A549 (cell line): ENCODE results near the gene INTS15. TPM values are rescaled to one million over a fixed set of nuclear protein-coding genes. Genes with fewer than 3 reads are reported as not detected.

ENCODE experiments used
- ATAC-seq, 2 experiments: fragments of 200-7000 bp in 1 of 2; fragments of >200 bp in 1 of 2; cut with Nextera tagmentation in 1 of 2; cut with Tn5 transposase in 1 of 2; 3 replicates each; pipeline versions ENCODE4 v1.8.0 to v1.9.1; 2018 to 2020; ENCODE audit warnings: mild to moderate bottlenecking in 1 of 2, moderate library complexity in 1 of 2
- CTCF ChIA-PET: fragments of 300-600 bp; sonication (Branson Sonifier 250); formaldehyde crosslinking; extraction: SDS; loops from one replicate; lab custom pipeline; 2021; ENCODE audit warnings: antibody characterized with exemption, inconsistent platforms; lab: Yijun Ruan, JAX
- POLR2A ChIA-PET: fragments of 350-600 bp; formaldehyde crosslinking; extraction: SDS; loops from one replicate; lab custom pipeline; 2021; ENCODE audit warnings: antibody characterized with exemption, inconsistent platforms; lab: Yijun Ruan, JAX
- DNase-seq, 2 experiments: peaks; one replicate each; pipeline versions ENCODE4 v3.0.0 to v3.0.0-alpha.2; 2011 to 2016; ENCODE audit warnings: low read depth in 1 of 2, low spot score in 1 of 2
- FAIRE-seq: peaks from 2 replicates; lab custom pipeline; 2011; peaks lifted over from hg19 to GRCh38; lab: Jason Lieb, UNC
- H3K27ac ChIP-seq, 2 experiments: fragments of >200 bp; sonication (Bioruptor Twin); formaldehyde crosslinking; 3 replicates each; pipeline ENCODE4 v1.5.1; 2016 to 2017
- H3K4me1 ChIP-seq: fragments of >200 bp; sonication (Bioruptor Twin); formaldehyde crosslinking; 3 replicates; pipeline ENCODE4 v1.6.1; 2016
- H3K4me2 ChIP-seq: fragments of >200 bp; sonication (Bioruptor Twin); formaldehyde crosslinking; 3 replicates; pipeline ENCODE4 v1.6.1; 2016
- H3K4me3 ChIP-seq: fragments of >200 bp; sonication (Bioruptor Twin); formaldehyde crosslinking; 3 replicates; pipeline ENCODE4 v1.5.1; 2016
- H3K9me3 ChIP-seq: fragments of >200 bp; sonication (Bioruptor Twin); formaldehyde crosslinking; 3 replicates; pipeline ENCODE4 v1.6.1; 2016
- CBX2 ChIP-seq: fragments of 200-600 bp; sonication (generic); IDR thresholded peaks from 2 replicates; pipeline ENCODE4 v1.6.1; 2016; ENCODE audit warnings: low read depth, mild to moderate bottlenecking, borderline replicate concordance
- CEBPB ChIP-seq, 2 experiments: fragments of >200 bp in 1 of 2; sonication (Bioruptor Twin) in 1 of 2; formaldehyde crosslinking in 1 of 2; IDR thresholded peaks; 2 replicates each; pipeline ENCODE4 v1.6.1; 2012 to 2016
- CHD2 ChIP-seq: fragments of 150-350 bp; IDR thresholded peaks from 2 replicates; pipeline ENCODE4 v1.6.1; 2014; ENCODE audit warnings: low read length; ENCODE audit not compliant: partially characterized antibody
- CTCF ChIP-seq: fragments of >200 bp; sonication (Bioruptor Twin); formaldehyde crosslinking; IDR thresholded peaks from 3 replicates; pipeline ENCODE4 v1.5.1; 2016
- ELK1 ChIP-seq: fragments of 150-350 bp; IDR thresholded peaks from 2 replicates; pipeline ENCODE4 v1.6.1; 2014; ENCODE audit warnings: low read depth, mild to moderate bottlenecking, low read length
- ESRRA ChIP-seq: fragments of 150-350 bp; IDR thresholded peaks from 2 replicates; pipeline ENCODE4 v1.6.1; 2014; ENCODE audit warnings: mild to moderate bottlenecking, low read length, borderline replicate concordance
- FOSB ChIP-seq: fragments of 250-450 bp; sonication (Bioruptor Pico); IDR thresholded peaks from 2 replicates; pipeline ENCODE4 v1.5.0; 2020; ENCODE audit warnings: mild to moderate bottlenecking, moderate library complexity
- GATA3 ChIP-seq: IDR thresholded peaks from 2 replicates; pipeline ENCODE4 v1.6.1; 2012; ENCODE audit warnings: borderline replicate concordance
- HDAC2 ChIP-seq: fragments of 200-600 bp; sonication (generic); IDR thresholded peaks from 2 replicates; pipeline ENCODE4 v1.6.1; 2016
- HOXA7 ChIP-seq: fragments of 250-450 bp; sonication (Bioruptor Pico); IDR thresholded peaks from 2 replicates; pipeline ENCODE4 v1.5.0; 2020; ENCODE audit warnings: mild to moderate bottlenecking, moderate library complexity
- HOXB13 ChIP-seq: fragments of 250-450 bp; sonication (Bioruptor Pico); IDR thresholded peaks from 2 replicates; pipeline ENCODE4 v1.5.0; 2020; ENCODE audit warnings: low read depth, mild to moderate bottlenecking, moderate library complexity
- HOXB5 ChIP-seq: fragments of 250-450 bp; sonication (Bioruptor Pico); IDR thresholded peaks from 2 replicates; pipeline ENCODE4 v1.5.0; 2020; ENCODE audit warnings: mild to moderate bottlenecking, moderate library complexity
- JUNB ChIP-seq: fragments of >200 bp; sonication (Bioruptor Twin); formaldehyde crosslinking; IDR thresholded peaks from 2 replicates; pipeline ENCODE4 v1.6.1; 2016
- NFE2L2 ChIP-seq: fragments of 150-350 bp; conservative IDR thresholded peaks from 2 replicates; pipeline ENCODE4 v1.6.1; 2014; ENCODE audit warnings: low read length
- NPAS2 ChIP-seq: fragments of 250-450 bp; sonication (Bioruptor Pico); IDR thresholded peaks from 2 replicates; pipeline ENCODE4 v1.8.0; 2022; ENCODE audit warnings: mild to moderate bottlenecking, moderate library complexity, borderline replicate concordance
- NR3C1 ChIP-seq: fragments of >200 bp; sonication (Bioruptor Twin); formaldehyde crosslinking; IDR thresholded peaks from 3 replicates; pipeline ENCODE4 v1.6.1; 2017
- PHF8 ChIP-seq: fragments of 200-600 bp; sonication (generic); IDR thresholded peaks from 2 replicates; pipeline ENCODE4 v1.6.1; 2016; ENCODE audit warnings: low read depth, mild to moderate bottlenecking, antibody characterized with exemption, moderate library complexity, borderline replicate concordance
- RAD21 ChIP-seq, 2 experiments: fragments of >200 bp in 1 of 2; sonication (Bioruptor Twin) in 1 of 2; formaldehyde crosslinking in 1 of 2; IDR thresholded peaks in 1 of 2; conservative IDR thresholded peaks in 1 of 2; 2 replicates in 1 of 2; 3 replicates in 1 of 2; pipeline ENCODE4 v1.6.1; 2012 to 2018; ENCODE audit warnings: inconsistent platforms in 1 of 2
- RCOR1 ChIP-seq: fragments of 150-350 bp; IDR thresholded peaks from 2 replicates; pipeline ENCODE4 v1.6.1; 2014; ENCODE audit warnings: antibody characterized with exemption, low read length, low read depth
- REST ChIP-seq: fragments of 200-600 bp; sonication (generic); IDR thresholded peaks from 2 replicates; pipeline ENCODE4 v1.6.1; 2016; ENCODE audit warnings: antibody characterized with exemption, mild to moderate bottlenecking, moderate library complexity
- RFX5 ChIP-seq: fragments of 450-650 bp; IDR thresholded peaks from 2 replicates; pipeline ENCODE4 v1.7.1; 2014; ENCODE audit warnings: antibody characterized with exemption, mild to moderate bottlenecking, moderate library complexity
- SREBF2 ChIP-seq: fragments of 450-650 bp; IDR thresholded peaks from 2 replicates; pipeline ENCODE4 v1.6.1; 2014; ENCODE audit warnings: mild to moderate bottlenecking, moderate library complexity
- TFCP2L1 ChIP-seq: fragments of 250-450 bp; sonication (Bioruptor Pico); IDR thresholded peaks from 2 replicates; pipeline ENCODE4 v1.5.0; 2021; ENCODE audit warnings: mild to moderate bottlenecking
- ZC3H11A ChIP-seq: fragments of 450-650 bp; IDR thresholded peaks from 2 replicates; pipeline ENCODE4 v1.6.1; 2014; ENCODE audit warnings: antibody characterized with exemption, mild to moderate bottlenecking
- ZSCAN20 ChIP-seq: fragments of 250-450 bp; sonication (Bioruptor Pico); IDR thresholded peaks from 2 replicates; pipeline ENCODE4 v1.8.0; 2022; ENCODE audit warnings: mild to moderate bottlenecking, moderate library complexity
- WGBS: methylation state at CpG from one replicate; pipeline ENCODE4 v1.1.6; 2017; ENCODE audit errors: missing lambda C conversion rate; 5-methylcytosine and 5-hydroxymethylcytosine counted together
- polyA plus RNA-seq, 4 experiments: library from polyadenylated mRNA; depleted of rRNA in 3 of 4; stranded (reverse); fragments of >200 nt; fragmentation: RNase III in 1 of 4; extraction: RNeasy Plus Mini Kit Qiagen cat#74134 plus additional on column Dnase treatment in 1 of 4; gene quantifications; 2 replicates in 3 of 4; 3 replicates in 1 of 4; pipeline ENCODE4 v1.2.3, GENCODE V29; 2011 to 2017
- TF ChIP-seq, protein P1 (sequence below): fragments of >200 bp; sonication (Bioruptor Twin); formaldehyde crosslinking; IDR thresholded peaks from 2 replicates; pipeline ENCODE4 v1.6.1; 2016
- TF ChIP-seq, protein P2 (sequence below): fragments of >200 bp; sonication (Bioruptor Twin); formaldehyde crosslinking; IDR thresholded peaks from 3 replicates; pipeline ENCODE4 v1.6.1; 2016

INTS15 gene
- polyA plus RNA-seq, 2 of the 4 experiments (the other 2 are of a cell fraction) = 14.7 to 23.4 TPM

GRCh38 chr7:6608081-6608480 is 18.3 kb downstream of the INTS15 start (continued):
- TF ChIP-seq JUNB = no peak
- TF ChIP-seq NPAS2 (CRISPR knock-in tag) = no peak
- no peak for TF ChIP-seq SREBF2
- TF ChIP-seq ZC3H11A = no peak
- TF ChIP-seq, all 56 proteins: peak for 0

DNA sequence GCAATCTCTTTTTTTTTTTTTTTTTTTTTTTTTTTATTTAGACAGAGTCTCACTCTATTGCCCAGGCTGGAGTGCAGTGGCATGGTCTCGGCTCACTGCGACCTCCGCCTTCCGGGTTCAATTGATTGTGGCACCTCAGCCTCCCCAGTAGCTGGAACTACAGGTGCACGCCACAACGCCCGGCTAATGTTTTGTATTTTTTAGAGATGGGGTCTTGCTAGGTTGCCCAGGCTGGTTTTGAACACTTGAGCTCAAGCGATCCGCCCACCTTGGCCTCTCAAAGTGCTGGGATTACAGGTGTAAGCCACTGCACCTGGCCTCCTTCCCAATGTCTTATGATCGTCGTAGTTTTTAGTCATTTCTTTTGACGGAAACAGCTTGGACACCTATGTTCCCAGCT is 19.0 kb downstream of the INTS15 start:
- no peaks in the 10 kb centered on the region for H3K4me1 ChIP-seq
- no peak overlapping the region for H3K4me3 ChIP-seq
- no peaks in the 10 kb centered on the region for H3K9me3 ChIP-seq
- ChIA-PET CTCF (interaction anchor here (0.6 to 1.3 kb wide), 6 partner anchors 8 to 759 kb away, joined by 3 to 5 read pairs (median 4); partner anchors contain the start of gene INTS15), POLR2A (no interaction called here)
- no peak for DNase-seq
- H3K4me2 ChIP-seq = no peak overlapping the region
- TF ChIP-seq PHF8 (no peak), TFCP2L1 (CRISPR knock-in tag) (no peak), ESRRA (no peak), CBX2 (no peak), REST (no peak), HOXB13 (no peak), RCOR1 (no peak), NR3C1 (no peak), HDAC2 (no peak), ZSCAN20 (CRISPR knock-in tag) (no peak), RFX5 (no peak)
- TF ChIP-seq, protein P1, sequence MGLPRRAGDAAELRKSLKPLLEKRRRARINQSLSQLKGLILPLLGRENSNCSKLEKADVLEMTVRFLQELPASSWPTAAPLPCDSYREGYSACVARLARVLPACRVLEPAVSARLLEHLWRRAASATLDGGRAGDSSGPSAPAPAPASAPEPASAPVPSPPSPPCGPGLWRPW = no peak
- TF ChIP-seq, protein P2, sequence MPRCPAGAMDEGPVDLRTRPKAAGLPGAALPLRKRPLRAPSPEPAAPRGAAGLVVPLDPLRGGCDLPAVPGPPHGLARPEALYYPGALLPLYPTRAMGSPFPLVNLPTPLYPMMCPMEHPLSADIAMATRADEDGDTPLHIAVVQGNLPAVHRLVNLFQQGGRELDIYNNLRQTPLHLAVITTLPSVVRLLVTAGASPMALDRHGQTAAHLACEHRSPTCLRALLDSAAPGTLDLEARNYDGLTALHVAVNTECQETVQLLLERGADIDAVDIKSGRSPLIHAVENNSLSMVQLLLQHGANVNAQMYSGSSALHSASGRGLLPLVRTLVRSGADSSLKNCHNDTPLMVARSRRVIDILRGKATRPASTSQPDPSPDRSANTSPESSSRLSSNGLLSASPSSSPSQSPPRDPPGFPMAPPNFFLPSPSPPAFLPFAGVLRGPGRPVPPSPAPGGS = no peak
- no peak for ATAC-seq
- no peak overlapping the region for H3K27ac ChIP-seq
- FAIRE-seq = no peak
- 97% methylated on average over 12 of the region's 12 CpGs for WGBS

- H3K9me3 ChIP-seq = no peaks in the 10 kb centered on the region
- H3K27ac ChIP-seq = no peak overlapping the region
- no peak overlapping the region for H3K4me3 ChIP-seq
- WGBS = 54% methylated on average over 7 of the region's 7 CpGs
- no peak for FAIRE-seq
- TF ChIP-seq ESRRA = no peak
- no peak for TF ChIP-seq GATA3
- TF ChIP-seq CEBPB (IDR thresholded peaks at IDR 0.05) = no peak
- no peak for TF ChIP-seq ZSCAN20 (CRISPR knock-in tag)
- no peak for TF ChIP-seq FOSB
- no peak for TF ChIP-seq HOXB5 (CRISPR knock-in tag)
- TF ChIP-seq HOXA7 (CRISPR knock-in tag) = no peak
- TF ChIP-seq CHD2 = no peak
- TF ChIP-seq ELK1 = no peak
- TF ChIP-seq NFE2L2 = no peak
- TF ChIP-seq RAD21 (conservative IDR thresholded peaks at IDR 0.05 in 1 of 2, IDR thresholded peaks at IDR 0.05 in 1 of 2) = no peak
- no peak for TF ChIP-seq CTCF
- no peak for TF ChIP-seq JUNB
- TF ChIP-seq, all 56 proteins: peak for 0
- no peaks in the 10 kb centered on the region for H3K4me1 ChIP-seq
- no peak for ATAC-seq
- ChIA-PET POLR2A (no interaction called here), CTCF (interaction anchor here (0.7 to 2.5 kb wide), 2 partner anchors 16 to 22 kb away, joined by 3 to 12 read pairs; partner anchors contain the start of gene INTS15)
- no peak for DNase-seq
- no peak overlapping the region for H3K4me2 ChIP-seq
These were observed 23.0 kb downstream of the INTS15 start for GRCh38 chr7:6612819-6613218.
